GM12878 (cell line): ENCODE measurements around the gene ZNF367. TPM values are rescaled to one million over a fixed set of nuclear protein-coding genes. Genes with fewer than 3 reads are reported as not detected.

Experiments
- ASH2L ChIP-seq: fragments of 300-600, 200-600 bp; sonication (generic); IDR thresholded peaks from 2 replicates; pipeline ENCODE4 v1.6.1; 2017; ENCODE audit warnings: low read depth, mild to moderate bottlenecking, borderline replicate concordance
- ATF2 ChIP-seq: IDR thresholded peaks from 2 replicates; pipeline ENCODE4 v1.6.1; 2012; ENCODE audit warnings: low read length, inconsistent platforms
- ATF3 ChIP-seq: IDR thresholded peaks from 2 replicates; pipeline ENCODE4 v1.6.1; 2011; ENCODE audit warnings: low read depth, mild to moderate bottlenecking, low read length, moderate library complexity, borderline replicate concordance; ENCODE audit errors: extremely low read depth
- CHD1 ChIP-seq: IDR thresholded peaks from 2 replicates; pipeline ENCODE4 v1.6.1; 2012; ENCODE audit warnings: low read depth, low read length, improper control_type of control experiment
- HDGF ChIP-seq: fragments of 450-650 bp; IDR thresholded peaks from 2 replicates; pipeline ENCODE4 v1.6.1; 2016; ENCODE audit warnings: antibody characterized with exemption
- IKZF1 ChIP-seq: fragments of 450-650 bp; conservative IDR thresholded peaks from 2 replicates; pipeline ENCODE4 v1.6.1; 2017; ENCODE audit warnings: antibody characterized with exemption, mild to moderate bottlenecking
- IKZF2 ChIP-seq, 2 experiments: fragments of 450-650 bp; IDR thresholded peaks; 2 replicates each; pipeline ENCODE4 v1.6.1; 2017; ENCODE audit warnings: mild to moderate bottlenecking in 2 of 2, moderate library complexity in 2 of 2
- KAT2A ChIP-seq: conservative IDR thresholded peaks from 2 replicates; pipeline ENCODE4 v1.6.1; 2011; ENCODE audit warnings: low read depth, low read length; ENCODE audit not compliant: control insufficient read depth
- NFYB ChIP-seq: IDR thresholded peaks from 2 replicates; pipeline ENCODE4 v1.6.1; 2011; ENCODE audit warnings: low read depth, mild to moderate bottlenecking, low read length, improper control_type of control experiment, moderate library complexity; ENCODE audit not compliant: insufficient read depth
- PKNOX1 ChIP-seq: fragments of 450-650 bp; IDR thresholded peaks from 2 replicates; pipeline ENCODE4 v1.6.1; 2016; ENCODE audit warnings: mild to moderate bottlenecking
- RAD21 ChIP-seq: IDR thresholded peaks from 2 replicates; pipeline ENCODE4 v1.6.1; 2011; ENCODE audit warnings: mild to moderate bottlenecking, low read depth, low read length, moderate library complexity; ENCODE audit not compliant: insufficient read depth
- RAD51 ChIP-seq: fragments of 450-650 bp; IDR thresholded peaks from 2 replicates; pipeline ENCODE4 v1.6.1; 2016; ENCODE audit warnings: moderate library complexity, mild to moderate bottlenecking, inconsistent platforms
- RELB ChIP-seq: fragments of 450-650 bp; IDR thresholded peaks from 2 replicates; pipeline ENCODE4 v1.6.1; 2017; ENCODE audit warnings: low read depth, mild to moderate bottlenecking, moderate library complexity
- RFX5 ChIP-seq: IDR thresholded peaks from 2 replicates; pipeline ENCODE4 v1.6.1; 2011; ENCODE audit warnings: low read depth, low read length, improper control_type of control experiment
- TBL1XR1 ChIP-seq: IDR thresholded peaks from 2 replicates; pipeline ENCODE4 v1.6.1; 2012; ENCODE audit warnings: low read depth, low read length, improper control_type of control experiment
- USF2 ChIP-seq: IDR thresholded peaks from 2 replicates; pipeline ENCODE4 v1.6.1; 2011; ENCODE audit warnings: low read depth, low read length, improper control_type of control experiment, borderline replicate concordance
- ZBTB40 ChIP-seq: fragments of 450-650 bp; IDR thresholded peaks from 2 replicates; pipeline ENCODE4 v1.6.1; 2016; ENCODE audit warnings: mild to moderate bottlenecking, moderate library complexity, borderline replicate concordance
- ZNF24 ChIP-seq: fragments of 450-650 bp; IDR thresholded peaks from 2 replicates; pipeline ENCODE4 v1.6.1; 2017; ENCODE audit warnings: antibody characterized with exemption, mild to moderate bottlenecking
- polyA plus RNA-seq, 11 experiments: library from polyadenylated mRNA; depleted of rRNA in 4 of 11; unstranded in 6 of 11; stranded (reverse) in 5 of 11; fragments of >200 nt; fragmentation: Nextera tagmentation in 4 of 11; fragmentation: Illumina TruSeq in 1 of 11; extraction: Ambion mirVana in 4 of 11; extraction: Trizol in 1 of 11; gene quantifications; 1 replicate in 1 of 11; 2 replicates in 10 of 11; pipeline versions ENCODE4 v1.2.1 to v1.2.3, GENCODE V29; 2011 to 2016; ENCODE audit warnings: inconsistent platforms in 2 of 11, missing spikeins in 2 of 11, low read depth in 1 of 11
- total RNA-seq, 4 experiments: library from RNA; depleted of rRNA in 3 of 4; stranded (reverse); fragments of >200 nt in 3 of 4; fragmentation: Illumina TruSeq in 1 of 4; extraction: Trizol in 1 of 4; gene quantifications; 2 replicates each; pipeline versions ENCODE4 v1.2.1 to v1.2.3, GENCODE V29; 2013 to 2021

ZNF367 gene
- total and polyA plus RNA-seq, 10 of the 15 experiments (the other 5 are each of a cell fraction or from before 2014, with no cell fraction given), result 2.9 to 16.3 (median 11.1) TPM

GRCh38 chr9:96418083-96418919, at the start of gene ZNF367 (continued):
- TF ChIP-seq IKZF2 (IDR thresholded peaks at IDR 0.05) (no peak), NFYB (peak; percentile 94), CHD1 (no peak), HDGF (no peak), IKZF1 (peak; percentile 36; the same call in 1 of the 2 replicates), ZNF24 (no peak), USF2 (no peak), KAT2A (no peak), ASH2L (no peak), PKNOX1 (peak; percentile 99), ZBTB40 (no peak), RELB (no peak), RFX5 (peak; percentile 66; the same call in 1 of the 2 replicates), ATF3 (no peak), TBL1XR1 (no peak), RAD51 (no peak), ATF2 (no peak), RAD21 (no peak)
